ENCODE results near the gene GALNT3.

DNA sequence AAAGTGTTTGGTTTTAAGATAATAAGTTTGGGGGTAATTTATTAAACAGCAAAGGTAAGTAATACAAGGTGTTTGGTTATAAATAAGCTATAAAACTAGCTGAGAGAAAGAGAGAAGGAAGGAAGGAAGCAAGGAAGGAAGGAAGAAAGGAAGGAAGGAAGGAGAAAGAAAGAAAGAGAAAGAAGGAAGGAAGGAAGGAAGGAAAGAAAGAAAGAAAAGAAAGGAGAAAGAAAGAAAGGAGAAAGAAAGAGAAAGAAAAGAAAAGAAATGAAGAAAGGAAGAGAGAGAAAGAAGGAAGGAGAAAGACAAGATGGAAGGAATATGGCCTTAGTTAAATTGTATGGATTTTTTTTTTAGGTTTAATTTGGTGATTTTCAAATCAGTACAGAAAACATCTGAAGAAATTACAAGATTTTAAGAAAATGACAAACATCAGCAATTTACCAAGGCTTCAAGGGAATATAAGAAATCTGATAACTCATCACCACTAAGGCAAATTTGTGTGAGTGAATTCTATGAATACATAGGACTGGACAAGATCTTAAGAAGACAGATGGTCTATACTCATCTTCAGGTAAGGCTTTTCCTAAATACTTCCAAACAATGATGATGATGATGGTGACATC is 46.4 kb upstream of the GALNT3 start:
- TF ChIP-seq, protein P1, sequence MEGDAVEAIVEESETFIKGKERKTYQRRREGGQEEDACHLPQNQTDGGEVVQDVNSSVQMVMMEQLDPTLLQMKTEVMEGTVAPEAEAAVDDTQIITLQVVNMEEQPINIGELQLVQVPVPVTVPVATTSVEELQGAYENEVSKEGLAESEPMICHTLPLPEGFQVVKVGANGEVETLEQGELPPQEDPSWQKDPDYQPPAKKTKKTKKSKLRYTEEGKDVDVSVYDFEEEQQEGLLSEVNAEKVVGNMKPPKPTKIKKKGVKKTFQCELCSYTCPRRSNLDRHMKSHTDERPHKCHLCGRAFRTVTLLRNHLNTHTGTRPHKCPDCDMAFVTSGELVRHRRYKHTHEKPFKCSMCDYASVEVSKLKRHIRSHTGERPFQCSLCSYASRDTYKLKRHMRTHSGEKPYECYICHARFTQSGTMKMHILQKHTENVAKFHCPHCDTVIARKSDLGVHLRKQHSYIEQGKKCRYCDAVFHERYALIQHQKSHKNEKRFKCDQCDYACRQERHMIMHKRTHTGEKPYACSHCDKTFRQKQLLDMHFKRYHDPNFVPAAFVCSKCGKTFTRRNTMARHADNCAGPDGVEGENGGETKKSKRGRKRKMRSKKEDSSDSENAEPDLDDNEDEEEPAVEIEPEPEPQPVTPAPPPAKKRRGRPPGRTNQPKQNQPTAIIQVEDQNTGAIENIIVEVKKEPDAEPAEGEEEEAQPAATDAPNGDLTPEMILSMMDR (IDR thresholded peaks at IDR 0.05; ENCODE audit: insufficient read depth, low read length, poor library complexity, severe bottlenecking), result no peak
- TF ChIP-seq EZH2phosphoT487 (conservative IDR thresholded peaks at IDR 0.05; ENCODE audit: low read length), result no peak
